22Rv1 (cell line): ENCODE data around the gene KCNQ1OT1.

ENCODE experiments used
- CTCF ChIP-seq: fragments of 450-650 bp; IDR thresholded peaks from 2 replicates; pipeline ENCODE4 v1.5.1; 2017; ENCODE audit warnings: mild to moderate bottlenecking
- ZFX ChIP-seq: fragments of 450-650 bp; IDR thresholded peaks from 2 replicates; pipeline ENCODE4 v1.6.1; 2017; ENCODE audit warnings: antibody characterized with exemption, borderline replicate concordance

GRCh38 chr11:2573240-2574042, 126.4 kb downstream of the KCNQ1OT1 start:
- TF ChIP-seq CTCF = no peak
- TF ChIP-seq ZFX = no peak
